OCI-LY3 (cell line): ENCODE measurements around the gene FBLIM1.

Source experiments
- H2AFZ ChIP-seq: fragments of 200-600, 300-600 bp; shearing (Covaris generic); 2 replicates; pipeline ENCODE4 v1.6.0; 2014; ENCODE audit warnings: antibody characterized with exemption, low read depth, low read length
- H3K27ac ChIP-seq: fragments of 200-600, 300-600 bp; sonication (generic); 2 replicates; pipeline ENCODE4 v1.5.1; 2014; ENCODE audit warnings: mild to moderate bottlenecking, low read length, moderate library complexity, mixed read lengths
- H3K27me3 ChIP-seq: fragments of 200-600, 300-600 bp; sonication (generic); 2 replicates; pipeline ENCODE4 v1.6.1; 2014; ENCODE audit warnings: low read depth, low read length, mixed read lengths
- H3K36me3 ChIP-seq: fragments of 200-600, 300-600 bp; sonication (generic); replicated peaks from 2 replicates; pipeline ENCODE3; 2014; ENCODE audit warnings: low read depth, low read length, mixed read lengths
- H3K4me1 ChIP-seq: fragments of 300-600, 200-600 bp; sonication (generic); 2 replicates; pipeline ENCODE4 v1.6.1; 2014; ENCODE audit warnings: low read length, mixed read lengths
- H3K4me2 ChIP-seq: fragments of 200-600, 300-600 bp; sonication (generic); 2 replicates; pipeline ENCODE4 v1.6.1; 2014; ENCODE audit warnings: low read length, mixed read lengths
- H3K4me3 ChIP-seq: fragments of 300-600, 200-600 bp; sonication (generic); 2 replicates; pipeline ENCODE4 v1.5.1; 2014; ENCODE audit warnings: antibody characterized with exemption, mild to moderate bottlenecking, low read length, moderate library complexity
- H3K79me2 ChIP-seq: fragments of 300-600, 200-600 bp; shearing (Covaris generic); 2 replicates; pipeline ENCODE4 v1.6.1; 2014; ENCODE audit warnings: mild to moderate bottlenecking, low read length, mixed read lengths
- H3K9ac ChIP-seq: fragments of 300-600, 200-600 bp; shearing (Covaris generic); 2 replicates; pipeline ENCODE4 v1.6.0; 2014; ENCODE audit warnings: mild to moderate bottlenecking, low read length, moderate library complexity
- H3K9me3 ChIP-seq: fragments of 200-600, 300-600 bp; shearing (Covaris generic); 2 replicates; pipeline ENCODE4 v1.6.1; 2014; ENCODE audit warnings: low read length, mixed read lengths; ENCODE audit not compliant: insufficient read depth
- H4K20me1 ChIP-seq: fragments of 200-600, 300-600 bp; sonication (generic); 2 replicates; pipeline ENCODE4 v1.6.1; 2016; ENCODE audit warnings: low read length, mixed read lengths; ENCODE audit not compliant: insufficient read depth
- EZH2phosphoT487 ChIP-seq: fragments of 200-600 bp; shearing (Covaris generic); IDR thresholded peaks from 2 replicates; pipeline ENCODE4 v1.6.1; 2018; ENCODE audit warnings: antibody characterized with exemption, mixed run types, low read depth
- TF ChIP-seq, protein P1 (sequence below): fragments of 200-600, 300-600 bp; sonication (generic); IDR thresholded peaks from 2 replicates; pipeline ENCODE4 v1.5.1; 2014; ENCODE audit warnings: antibody characterized with exemption, low read length, low read depth

The FBLIM1 gene

DNA sequence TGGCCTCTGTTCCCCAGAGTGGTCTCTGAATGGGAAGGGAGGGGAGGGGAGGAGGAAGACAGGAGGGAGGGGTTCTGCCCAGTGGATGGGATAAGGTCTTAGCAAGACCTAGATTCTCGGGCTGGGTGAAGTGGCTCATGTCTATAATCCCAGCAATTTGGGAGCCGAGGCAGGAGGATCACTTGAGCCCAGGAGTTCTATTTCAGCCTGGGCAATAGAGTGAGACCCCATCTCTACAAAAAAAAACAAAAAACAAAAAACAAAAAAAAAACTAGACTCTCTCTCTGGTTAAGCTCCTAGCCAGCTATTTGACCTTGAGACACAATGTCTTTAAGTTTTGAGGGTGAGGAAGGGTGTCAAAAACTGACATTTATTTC lies 37.5 kb downstream of the FBLIM1 start:
- H3K4me3 ChIP-seq: no peak overlapping the region
- H2AFZ ChIP-seq: no peak overlapping the region
- H3K9ac ChIP-seq: no peak overlapping the region
- no peak for TF ChIP-seq EZH2phosphoT487
- TF ChIP-seq, protein P1, sequence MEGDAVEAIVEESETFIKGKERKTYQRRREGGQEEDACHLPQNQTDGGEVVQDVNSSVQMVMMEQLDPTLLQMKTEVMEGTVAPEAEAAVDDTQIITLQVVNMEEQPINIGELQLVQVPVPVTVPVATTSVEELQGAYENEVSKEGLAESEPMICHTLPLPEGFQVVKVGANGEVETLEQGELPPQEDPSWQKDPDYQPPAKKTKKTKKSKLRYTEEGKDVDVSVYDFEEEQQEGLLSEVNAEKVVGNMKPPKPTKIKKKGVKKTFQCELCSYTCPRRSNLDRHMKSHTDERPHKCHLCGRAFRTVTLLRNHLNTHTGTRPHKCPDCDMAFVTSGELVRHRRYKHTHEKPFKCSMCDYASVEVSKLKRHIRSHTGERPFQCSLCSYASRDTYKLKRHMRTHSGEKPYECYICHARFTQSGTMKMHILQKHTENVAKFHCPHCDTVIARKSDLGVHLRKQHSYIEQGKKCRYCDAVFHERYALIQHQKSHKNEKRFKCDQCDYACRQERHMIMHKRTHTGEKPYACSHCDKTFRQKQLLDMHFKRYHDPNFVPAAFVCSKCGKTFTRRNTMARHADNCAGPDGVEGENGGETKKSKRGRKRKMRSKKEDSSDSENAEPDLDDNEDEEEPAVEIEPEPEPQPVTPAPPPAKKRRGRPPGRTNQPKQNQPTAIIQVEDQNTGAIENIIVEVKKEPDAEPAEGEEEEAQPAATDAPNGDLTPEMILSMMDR: no peak
- H3K36me3 ChIP-seq: no peaks in the 10 kb centered on the region
- no peaks in the 10 kb centered on the region for H3K79me2 ChIP-seq
- peaks cover 5% of the 10 kb centered on the region for H3K4me1 ChIP-seq
- H4K20me1 ChIP-seq: no peaks in the 10 kb centered on the region
- H3K9me3 ChIP-seq: no peaks in the 10 kb centered on the region
- H3K4me2 ChIP-seq: no peak overlapping the region
- H3K27me3 ChIP-seq: no peaks in the 10 kb centered on the region
- no peak overlapping the region for H3K27ac ChIP-seq

DNA sequence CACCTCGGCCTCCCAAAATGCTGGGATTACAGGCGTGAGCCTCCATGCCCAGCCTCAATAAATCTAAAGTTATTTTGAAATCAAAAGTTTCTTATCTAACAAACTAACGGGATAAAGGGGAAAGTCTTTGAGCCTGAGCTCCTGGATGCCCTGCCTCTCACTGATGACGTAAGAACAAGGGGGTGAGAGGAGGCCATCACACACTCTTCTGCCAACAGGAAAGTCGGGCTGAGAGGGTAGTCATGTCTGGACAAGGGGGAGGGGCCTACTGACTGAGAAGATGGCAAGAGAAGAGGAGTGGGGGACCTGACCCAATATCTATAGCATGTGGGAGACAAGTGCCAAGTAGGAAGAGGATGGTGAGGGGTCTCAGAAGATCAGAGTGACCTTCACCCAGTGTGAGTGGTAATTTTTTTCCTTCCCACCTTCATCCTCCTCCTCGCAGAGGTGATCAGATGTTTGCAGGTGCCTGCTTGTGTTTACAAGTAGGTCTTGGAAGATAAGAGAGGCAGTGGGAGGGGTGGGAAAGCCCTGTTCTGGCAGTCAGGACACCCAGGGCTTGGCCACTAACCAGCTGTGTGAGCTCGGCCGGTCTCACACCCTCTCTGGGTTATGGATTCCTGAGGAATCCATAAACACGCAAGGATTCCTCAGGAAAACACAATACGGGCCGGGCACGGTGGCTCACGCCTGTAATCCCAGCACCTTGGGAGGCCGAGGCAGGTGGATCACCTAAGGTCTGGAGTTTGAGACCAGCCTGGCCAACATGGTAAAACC lies 39.2 kb downstream of the FBLIM1 start:
- H3K4me2 ChIP-seq: no peak overlapping the region
- no peaks in the 10 kb centered on the region for H3K36me3 ChIP-seq
- H3K27me3 ChIP-seq: no peaks in the 10 kb centered on the region
- no peak overlapping the region for H3K27ac ChIP-seq
- no peak overlapping the region for H2AFZ ChIP-seq
- peaks cover 5% of the 10 kb centered on the region for H3K4me1 ChIP-seq
- H3K9ac ChIP-seq: no peak overlapping the region
- H4K20me1 ChIP-seq: no peaks in the 10 kb centered on the region
- no peaks in the 10 kb centered on the region for H3K79me2 ChIP-seq
- no peaks in the 10 kb centered on the region for H3K9me3 ChIP-seq
- no peak overlapping the region for H3K4me3 ChIP-seq
- no peak for TF ChIP-seq EZH2phosphoT487
- TF ChIP-seq, protein P1: no peak

DNA sequence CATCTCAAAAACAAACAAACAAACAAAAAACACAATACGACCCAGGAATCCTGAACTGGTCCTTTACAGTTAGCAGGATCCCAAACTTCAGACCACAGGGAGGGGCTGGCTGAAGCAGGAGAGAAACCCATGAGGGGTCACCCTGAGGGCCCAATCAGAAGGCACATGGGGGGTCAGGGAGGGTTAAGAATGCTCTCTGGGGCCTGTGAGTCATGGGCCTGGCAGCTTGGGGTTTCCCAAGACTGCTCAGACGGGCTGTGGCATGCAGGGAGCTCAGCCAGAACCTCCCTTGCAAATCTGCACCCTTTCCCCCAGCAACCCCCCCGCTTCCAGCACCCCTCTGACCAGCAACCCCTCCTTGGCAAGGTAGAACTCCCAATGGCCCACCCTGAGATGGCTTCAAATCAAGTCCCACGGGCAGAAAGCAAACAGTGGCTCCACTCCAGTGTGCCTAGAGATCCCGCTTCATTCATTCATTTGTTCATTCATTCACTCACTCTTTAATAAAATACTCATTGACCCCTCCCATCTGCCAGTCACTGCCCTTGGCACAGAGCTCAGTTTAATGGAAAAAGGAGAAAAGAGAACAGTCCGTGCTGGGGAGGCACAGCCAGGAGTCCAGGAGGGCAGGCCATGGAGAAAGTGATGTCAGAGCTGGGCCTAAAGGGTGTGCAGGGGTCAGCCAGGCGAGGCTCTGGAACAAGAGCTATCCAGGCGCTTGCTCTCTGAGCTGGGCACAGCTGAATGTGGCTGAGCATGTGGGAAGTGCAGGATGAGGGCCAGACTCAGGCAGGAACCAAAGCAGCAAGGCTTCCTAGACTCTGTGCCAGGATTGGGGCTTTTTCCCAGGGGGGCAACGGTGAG lies 40.6 kb downstream of the FBLIM1 start:
- Histone ChIP-seq H3K9ac (no peak overlapping the region), H3K4me2 (no peak overlapping the region)

More for the DNA sequence above, 40.6 kb downstream of the FBLIM1 start:
- Histone ChIP-seq H3K79me2 (no peaks in the 10 kb centered on the region), H2AFZ (no peak overlapping the region), H3K4me3 (no peak overlapping the region), H3K9me3 (no peaks in the 10 kb centered on the region), H3K36me3 (no peaks in the 10 kb centered on the region), H3K27ac (no peak overlapping the region), H3K27me3 (no peaks in the 10 kb centered on the region), H3K4me1 (peaks cover 5% of the 10 kb centered on the region), H4K20me1 (no peaks in the 10 kb centered on the region)
- TF ChIP-seq, protein P1: no peak
- TF ChIP-seq EZH2phosphoT487: no peak
